Activated T-helper 1 cell treated with anti-CD3 and anti-CD28 coated beads, Interleukin-2, amount 50 U/mL, for 16 hours (primary cell): ENCODE results near the gene SLC37A4.
"Not testable (repeated sequence)": the region's sequence is repeated elsewhere in the genome, so short reads cannot be mapped to it uniquely, and the experiment has no call there.

Source experiments
- DNase-seq, 2 donors: peaks; one replicate each; pipeline ENCODE4 v3.0.0-alpha.2; 2020; ENCODE audit warnings: low read depth in 1 of 2, low spot score in 1 of 2

SLC37A4 gene

DNA sequence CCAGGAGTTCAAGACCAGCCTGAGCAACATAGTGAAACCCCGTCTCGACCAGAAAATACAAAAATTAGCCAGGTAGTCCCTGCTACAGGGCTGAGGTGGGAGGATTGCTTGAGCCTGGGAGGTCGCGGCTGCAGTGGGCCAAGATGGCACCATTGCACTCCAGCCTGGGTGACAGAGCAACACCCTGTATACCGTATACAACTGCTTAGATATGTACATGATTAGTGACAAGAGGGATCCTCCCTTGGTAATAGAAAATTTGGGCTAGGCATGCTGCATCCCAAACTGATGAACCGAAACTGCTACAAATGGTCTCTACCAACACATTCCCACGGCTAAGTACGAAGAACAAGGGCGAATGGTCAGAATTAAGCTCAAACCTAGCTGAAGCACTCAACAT, 12.2 kb upstream of the SLC37A4 start:
- no peak for DNase-seq

DNA sequence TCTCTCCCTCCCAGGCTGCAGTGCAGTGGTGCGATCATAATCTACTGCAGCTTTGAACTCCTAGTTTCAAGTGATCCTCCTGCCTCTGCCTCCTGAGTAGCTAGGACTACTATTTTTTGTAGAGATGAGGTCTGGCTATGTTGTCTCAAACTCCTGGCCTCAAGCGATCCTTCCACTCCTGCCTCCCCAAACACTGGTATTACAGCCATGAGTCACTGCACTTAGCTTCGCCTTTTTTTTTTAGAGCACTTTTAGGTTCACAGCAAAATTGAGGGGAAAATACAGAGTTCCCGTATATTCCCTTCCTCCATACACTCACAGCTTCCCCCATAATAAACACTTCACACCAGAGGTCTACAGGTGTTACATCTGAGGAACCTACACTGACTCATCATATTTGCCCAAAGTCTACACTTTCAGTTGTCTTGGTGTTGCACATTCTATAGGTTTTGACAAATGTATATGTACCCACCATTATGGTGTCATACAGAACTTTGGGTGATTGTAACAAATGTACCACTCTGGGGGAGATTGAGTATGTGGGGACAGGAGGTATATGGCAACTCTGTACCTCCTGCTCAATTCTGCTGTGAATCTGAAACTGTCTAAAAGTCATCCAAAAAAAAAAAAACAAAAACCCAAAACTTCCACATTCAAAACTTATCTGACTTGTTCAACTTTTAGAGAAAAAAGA, 11.3 kb upstream of the SLC37A4 start:
- DNase-seq: no peak

DNA sequence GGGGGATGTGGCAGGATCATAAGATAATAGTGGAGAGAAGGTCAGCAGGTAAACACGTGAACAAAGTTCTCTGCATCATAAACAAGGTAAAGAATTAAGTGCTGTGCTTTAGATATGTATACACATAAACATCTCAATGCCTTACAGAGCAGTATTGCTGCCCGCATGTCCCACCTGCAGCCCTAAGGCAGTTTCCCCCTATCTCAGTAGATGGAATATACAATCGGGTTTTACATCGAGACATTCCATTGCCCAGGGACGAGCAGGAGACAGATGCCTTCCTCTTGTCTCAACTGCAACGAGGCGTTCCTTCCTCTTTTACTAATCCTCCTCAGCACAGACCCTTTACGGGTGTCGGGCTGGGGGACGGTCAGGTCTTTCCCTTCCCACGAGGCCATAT, 8.8 kb upstream of the SLC37A4 start:
- not testable (repeated sequence) for DNase-seq

DNA sequence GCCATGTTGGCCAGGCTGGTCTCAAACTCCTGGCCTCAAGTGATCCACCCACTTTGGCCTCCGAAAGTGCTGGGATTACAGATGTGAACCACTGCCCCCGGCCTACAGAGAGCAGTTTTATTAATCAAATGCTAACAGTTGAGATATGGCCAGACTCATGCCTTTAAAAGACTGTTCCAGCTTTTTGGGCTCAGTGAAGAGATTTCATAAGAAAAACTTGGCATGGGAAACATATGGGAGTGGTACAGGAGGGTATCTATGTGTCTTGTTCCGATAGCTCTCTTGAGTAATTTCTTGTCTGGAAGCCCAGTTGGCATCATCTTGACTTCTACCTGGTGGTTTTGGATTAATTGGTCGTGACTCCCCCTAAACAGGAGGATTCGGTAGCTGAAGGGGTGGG, 8.2 kb upstream of the SLC37A4 start:
- DNase-seq: no peak

DNA sequence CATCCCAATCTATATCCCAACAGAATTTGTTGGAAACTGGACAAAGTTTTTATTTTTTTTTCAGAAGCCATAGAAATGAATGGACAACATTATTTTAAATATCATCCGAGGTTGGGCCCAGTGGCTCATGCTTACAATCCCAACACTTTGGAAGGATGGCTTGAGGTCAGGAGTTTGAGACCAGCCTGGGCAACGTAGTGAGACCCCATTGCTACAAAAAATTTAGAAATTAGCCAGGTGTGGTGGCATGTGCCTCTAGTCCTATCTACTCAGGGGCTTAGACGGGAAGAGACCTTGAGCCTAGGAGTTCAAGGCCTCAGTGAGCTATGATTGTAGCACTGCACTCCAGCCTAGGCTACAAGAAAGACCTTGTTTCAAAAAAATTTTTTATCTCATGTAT, 4.1 kb upstream of the SLC37A4 start:
- DNase-seq: no peak

DNA sequence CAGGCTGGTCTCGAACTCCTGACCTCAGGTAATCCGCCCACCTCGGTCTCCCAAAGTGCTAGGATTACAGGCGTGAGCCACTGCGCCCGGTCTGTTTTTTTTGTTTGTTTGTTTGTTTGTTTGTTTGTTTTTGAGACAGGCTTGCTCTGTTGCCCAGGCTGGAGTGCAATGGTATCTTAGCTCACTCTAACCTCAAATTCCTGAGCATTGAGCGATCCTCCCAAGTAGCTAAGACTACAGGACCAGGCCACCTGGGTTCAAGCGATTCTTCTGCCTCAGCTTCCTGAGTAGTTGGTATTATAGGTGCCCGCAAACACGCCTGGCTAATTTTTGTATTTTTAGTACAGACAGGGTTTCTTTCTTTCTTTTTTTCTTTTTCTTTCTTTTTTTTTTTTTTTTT, 2.7 kb upstream of the SLC37A4 start:
- DNase-seq: not testable (repeated sequence)

DNA sequence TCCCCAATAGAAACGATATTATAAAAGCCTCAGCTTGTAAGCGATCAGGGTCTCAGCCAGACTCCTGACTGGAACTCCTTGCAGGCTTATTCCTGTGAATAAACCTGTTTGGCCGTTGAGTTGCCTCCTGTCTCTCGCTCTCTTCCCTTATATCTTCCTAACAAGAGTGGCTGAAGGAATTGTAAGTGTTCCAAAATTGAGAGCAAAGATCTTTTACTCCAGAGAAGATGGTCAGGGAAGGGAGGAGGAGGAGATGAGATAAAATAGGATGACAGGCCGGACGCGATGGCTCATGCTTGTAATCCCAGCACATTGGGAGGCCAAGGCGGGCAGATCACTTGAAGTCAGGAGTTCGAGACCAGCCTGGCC, 1.2 kb upstream of the SLC37A4 start:
- no peak for DNase-seq

DNA sequence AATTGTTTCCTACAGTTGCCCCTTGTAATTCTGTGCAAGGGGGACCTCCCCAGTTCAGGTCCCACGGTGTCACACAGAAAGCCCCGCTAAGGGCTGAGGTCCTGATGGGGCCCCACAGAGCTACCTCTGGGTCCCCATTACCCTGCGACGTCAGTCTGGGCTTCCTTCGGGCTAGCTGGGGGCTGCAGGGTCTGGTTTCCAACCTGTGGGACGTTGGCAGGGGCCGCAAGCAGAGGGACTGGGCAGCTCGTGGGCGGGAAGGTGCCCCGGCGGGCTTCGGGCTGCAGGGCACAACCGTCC, 698 bp downstream of the SLC37A4 start:
- DNase-seq: no peak

DNA sequence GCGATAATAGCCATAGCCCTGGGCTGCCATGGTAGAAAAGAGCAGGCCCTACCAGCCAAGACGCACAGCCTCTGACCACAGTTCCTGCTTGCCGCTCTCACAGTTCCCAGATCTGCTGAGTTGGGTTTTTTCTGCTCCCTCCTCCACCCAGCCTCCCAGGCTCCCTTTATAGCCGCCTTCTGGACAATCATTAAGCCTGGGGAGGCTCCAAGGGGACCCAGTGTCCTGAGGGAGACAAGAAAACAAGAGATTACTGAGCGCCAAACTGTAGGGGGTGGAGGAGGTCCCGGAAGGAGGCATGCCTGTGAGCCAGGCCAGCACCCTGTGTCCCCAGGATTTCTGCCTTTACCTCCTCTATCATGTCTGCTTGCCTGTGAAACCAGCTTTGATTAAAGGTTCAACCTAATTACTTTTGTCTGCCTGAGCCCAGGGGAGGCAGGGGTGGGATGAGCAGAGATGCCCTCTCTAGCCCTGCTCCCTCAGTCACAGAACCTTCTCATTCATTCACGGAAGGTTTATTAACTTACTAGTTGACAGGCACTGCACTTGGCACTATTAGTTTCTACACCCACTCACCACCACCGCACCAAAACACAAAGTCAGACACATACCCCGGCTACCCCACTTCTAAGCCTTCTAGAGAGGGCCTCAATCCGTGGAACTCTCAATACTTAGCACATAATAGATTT, 1.2 kb downstream of the SLC37A4 start:
- DNase-seq: peak in 1 of 2 donors; percentile 27

DNA sequence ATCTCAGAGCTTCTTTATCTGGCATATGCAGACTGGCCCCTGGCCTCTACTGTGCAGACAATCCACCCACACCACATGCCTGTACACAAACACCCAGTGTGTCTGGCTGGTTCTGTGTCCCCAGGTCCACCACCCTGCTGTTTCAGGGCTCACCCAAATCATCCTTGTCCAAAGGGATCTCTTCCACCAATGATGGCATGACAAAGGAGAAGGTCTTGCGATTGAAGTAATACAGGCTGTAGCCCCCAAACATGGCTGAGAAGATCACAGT, 1.7 kb downstream of the SLC37A4 start:
- DNase-seq: no peak

DNA sequence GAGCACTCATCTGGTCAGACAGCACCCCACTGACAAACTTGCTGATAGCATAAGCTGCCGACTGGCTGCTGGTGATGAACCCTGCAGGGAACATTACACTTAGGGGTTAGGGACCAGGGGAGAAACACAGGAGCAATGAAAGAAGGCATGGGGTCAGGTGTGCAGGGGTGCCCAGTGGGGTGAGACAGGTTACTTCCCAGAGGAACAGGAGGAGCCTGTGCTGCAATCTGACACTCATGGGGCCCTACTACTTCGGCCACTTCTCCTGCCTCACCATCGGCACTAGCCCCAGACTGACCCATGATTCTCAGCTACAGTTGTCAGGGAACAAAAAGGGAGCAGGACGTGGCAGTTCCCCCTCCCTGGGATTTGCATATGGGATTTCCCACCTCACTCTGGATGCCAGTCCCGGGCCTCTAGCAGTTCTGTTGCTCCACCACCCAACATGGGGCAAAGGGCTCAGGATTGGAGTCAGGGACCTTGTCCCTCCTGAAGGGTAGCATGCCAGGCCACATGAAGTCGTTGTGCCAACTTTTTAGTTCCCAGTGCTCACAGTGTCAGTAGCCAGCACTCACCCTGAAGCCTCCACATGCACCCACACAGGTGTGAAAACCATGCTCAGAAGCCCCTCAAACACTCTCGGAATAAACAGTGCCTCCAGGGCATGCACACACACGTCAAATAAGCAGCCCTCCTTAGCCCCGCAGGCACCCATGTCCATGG, 2.2 kb downstream of the SLC37A4 start:
- no peak for DNase-seq

DNA sequence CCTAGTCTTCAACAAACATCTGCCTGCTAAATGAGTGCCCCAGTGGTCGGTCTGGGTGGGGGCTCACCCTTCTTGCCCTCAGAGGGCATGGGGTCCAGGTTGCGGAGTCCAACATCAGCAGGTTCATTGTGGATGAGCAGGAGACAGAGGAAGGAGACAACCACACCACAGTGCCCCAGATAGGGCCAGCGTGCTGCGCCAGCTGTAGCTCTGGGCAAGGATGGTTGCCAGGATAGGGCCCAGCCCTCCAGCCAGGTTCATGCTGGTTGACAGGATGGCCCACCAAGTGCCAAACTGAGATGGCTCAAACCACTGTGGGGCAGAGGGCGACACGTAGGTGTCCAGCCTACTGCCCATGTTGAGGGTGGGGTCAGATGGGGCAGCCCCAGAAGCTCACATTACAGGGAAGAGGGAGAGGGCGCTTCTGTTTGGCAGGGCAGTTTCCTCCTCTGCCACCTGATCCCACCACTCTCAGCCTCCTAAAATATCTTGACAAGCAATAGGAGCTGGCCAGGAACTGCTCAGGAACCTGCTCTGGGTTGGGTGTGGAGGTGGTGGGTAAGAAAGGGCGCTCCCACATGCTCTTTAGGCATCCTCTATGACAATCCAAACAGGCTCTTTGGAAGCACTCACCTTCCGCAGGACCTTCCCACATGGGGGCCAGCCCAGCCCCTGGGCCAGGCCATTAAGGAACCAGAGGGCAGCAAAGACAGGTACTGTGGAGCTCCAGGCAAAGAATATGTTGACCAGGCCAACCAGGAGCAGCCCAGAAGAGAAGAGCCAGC, 2.9 kb downstream of the SLC37A4 start:
- no peak for DNase-seq

DNA sequence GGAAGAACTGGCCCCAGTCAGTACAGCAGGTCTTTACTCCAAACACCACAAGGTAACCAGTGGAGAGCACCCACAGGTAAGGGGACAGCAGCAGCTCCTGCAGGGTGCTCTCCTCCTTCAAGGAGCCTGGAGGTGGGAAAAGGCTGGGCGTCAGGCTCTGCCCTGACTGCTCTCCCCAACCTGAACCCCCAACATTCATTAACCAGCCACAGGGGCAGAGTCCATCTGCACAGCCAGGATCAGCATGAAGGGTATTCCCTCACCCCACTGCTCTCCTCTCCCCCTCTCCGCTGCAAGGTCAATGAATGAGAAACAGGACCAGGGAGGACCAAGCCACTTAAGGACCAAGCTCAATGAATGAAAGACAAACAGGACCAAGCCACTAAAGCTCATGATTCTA, 3.7 kb downstream of the SLC37A4 start:
- DNase-seq: no peak

DNA sequence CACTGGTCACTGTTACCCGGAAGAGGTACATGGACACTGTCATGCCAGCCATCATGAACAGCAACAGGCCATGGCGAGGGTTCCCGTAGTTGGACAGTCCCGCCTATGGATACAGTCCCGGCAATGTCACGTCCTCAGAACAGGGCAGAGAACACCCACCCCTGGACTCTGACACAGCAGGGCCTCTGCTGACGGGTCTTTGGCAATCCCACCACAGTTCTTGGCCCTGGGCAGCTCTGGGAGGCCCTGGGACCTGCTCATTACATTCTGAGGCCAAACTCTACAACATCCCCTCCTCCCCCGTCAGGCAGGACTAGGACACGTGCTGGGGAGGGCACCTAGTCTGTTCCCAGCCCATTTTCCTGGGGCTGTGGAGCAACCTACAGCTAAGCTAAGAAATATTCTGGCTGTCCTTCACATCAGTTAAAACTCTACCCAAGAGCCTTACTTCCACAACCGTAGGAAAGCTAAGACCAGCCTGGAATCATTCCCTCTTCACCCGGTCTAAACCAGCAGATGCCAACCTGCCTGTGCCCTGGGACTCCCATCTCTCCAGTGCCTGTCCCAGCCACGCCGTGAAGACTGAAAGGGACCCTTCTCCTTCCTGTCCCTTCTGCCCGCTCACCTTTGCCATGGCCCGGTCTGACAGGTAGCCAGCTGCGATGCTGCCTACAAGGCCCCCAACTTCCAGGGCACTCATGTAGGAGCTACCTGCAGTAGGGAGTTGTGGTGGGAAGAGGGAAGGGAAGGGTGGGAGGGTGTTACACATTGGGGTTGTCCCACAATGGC, 4.5 kb downstream of the SLC37A4 start:
- no peak for DNase-seq

DNA sequence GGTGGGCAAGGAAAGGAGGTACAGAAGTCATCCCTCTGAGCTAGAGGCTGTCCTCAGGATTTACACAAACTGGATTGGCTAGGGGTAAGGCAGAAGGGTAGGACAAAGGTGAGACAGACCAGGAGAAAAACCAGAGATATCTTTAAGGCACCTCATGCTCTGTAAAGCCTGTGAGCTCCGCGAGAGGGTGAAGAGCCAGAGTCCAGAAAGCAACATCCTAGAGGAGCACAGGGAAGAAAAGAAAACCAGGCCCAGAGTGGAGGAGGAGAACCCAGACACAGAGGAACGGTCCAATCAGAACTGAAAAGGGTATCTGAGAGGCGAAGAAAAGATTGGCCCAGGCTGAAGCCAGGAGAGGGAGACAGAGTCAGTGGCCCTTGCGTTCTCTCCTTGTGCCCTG, 5.1 kb downstream of the SLC37A4 start:
- no peak for DNase-seq

DNA sequence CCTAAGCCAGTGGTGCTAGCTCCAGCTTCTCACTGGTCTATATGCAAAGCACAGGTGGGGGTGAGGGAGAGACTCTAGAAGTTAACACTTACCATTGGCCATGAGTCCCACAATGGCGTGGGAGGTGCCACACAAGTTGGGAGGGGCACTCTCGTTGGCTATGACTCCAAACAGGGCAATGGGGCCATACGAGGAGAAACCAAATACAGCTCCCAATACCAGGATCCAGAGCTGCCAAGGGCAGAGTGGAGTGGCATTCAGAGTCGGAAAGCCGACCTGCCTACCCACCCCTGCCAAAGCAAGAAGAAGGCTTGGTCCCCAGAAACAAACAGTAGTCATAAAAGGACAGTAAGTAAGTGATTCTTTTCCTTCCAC, 5.6 kb downstream of the SLC37A4 start:
- no peak for DNase-seq

DNA sequence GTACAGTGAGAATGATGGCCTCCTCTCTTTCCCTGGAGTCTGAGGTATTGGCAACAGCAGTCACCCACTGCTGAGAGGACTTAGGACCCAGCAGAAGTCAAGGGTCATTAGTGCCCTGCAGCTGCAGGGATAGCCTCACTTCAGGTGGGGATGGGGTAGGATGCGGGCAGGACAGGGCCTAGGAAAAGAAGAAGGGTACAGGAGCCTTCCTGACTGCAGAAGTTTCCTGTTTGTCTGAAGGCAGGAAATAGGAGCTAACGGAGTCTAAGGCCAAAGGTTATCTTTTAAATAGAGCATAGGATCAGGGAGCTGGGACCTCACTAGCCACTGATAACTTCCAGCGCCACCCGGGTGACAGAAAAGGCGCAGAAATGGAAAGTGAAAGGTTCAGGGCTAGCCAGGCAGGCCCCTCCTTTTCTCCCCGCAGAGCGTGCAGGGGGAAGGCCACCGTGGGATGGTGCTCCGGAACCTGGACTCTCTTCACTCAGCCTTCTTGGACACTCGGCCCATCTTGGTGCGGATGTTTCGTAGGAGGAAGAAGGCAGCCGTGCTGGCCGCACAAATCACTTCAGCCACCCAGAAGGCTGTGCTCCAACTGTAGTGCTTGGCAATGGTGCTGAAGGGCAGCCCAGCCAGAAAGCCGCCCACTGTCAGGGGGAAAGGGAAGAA, 6.1 kb downstream of the SLC37A4 start:
- no peak for DNase-seq

DNA sequence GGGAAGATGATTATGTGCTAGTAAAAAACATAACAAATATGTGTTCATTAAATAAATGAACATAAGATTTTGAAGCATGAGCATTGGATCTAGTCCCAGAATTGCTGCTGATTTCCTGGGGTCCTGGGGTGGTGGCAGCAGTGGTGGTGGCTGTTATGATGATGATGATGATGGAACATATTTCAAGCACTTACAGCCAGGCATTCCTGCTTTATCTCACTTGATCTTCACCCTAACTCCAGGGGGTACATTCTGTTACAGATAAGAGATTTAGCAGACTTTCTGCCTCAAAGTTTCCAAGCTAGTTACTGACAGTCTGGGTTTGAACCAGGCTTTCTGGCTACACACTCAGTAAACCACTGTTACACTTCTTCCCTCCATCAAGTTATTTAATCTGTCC, 6.9 kb downstream of the SLC37A4 start:
- DNase-seq: no peak

DNA sequence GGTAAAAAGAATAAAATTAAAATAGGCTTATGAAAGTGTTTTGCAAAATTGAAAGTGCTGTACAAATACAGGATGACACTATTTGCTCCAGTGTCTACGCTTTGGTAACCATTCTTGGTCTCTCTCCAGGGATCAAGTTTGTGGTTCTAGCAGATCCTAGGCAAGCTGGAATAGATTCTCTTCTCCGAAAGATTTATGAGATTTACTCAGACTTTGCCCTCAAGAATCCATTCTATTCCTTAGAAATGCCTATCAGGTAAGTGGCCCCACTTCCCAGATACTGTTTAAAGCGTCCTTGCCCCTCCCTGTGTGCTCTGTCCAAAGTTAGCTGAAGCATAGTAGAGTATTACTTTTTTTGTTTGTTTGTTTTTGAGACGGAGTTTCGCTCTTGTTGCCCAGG, 9.0 kb downstream of the SLC37A4 start:
- no peak for DNase-seq

DNA sequence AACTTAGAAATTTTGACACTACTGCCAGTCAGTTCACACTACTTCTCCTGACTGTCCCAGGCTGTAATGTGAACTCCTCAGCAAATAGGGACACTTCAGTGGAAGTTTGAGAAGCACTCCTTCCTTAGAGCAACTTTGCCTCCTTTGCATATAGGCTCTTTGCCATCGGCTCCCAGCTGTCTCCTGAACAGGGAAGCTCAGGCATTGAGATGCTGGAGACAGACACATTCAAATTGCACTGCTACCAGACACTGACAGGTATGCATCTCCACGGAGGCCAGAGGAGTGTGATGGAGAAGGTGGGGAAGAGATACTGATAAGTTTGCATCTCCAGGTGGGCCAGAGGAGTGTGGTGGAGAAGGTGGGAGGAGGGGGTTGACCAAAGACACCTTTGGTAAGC, 10.7 kb downstream of the SLC37A4 start:
- DNase-seq: no peak
